SK-N-MC (cell line): ENCODE data around the gene SMURF1.

ENCODE experiments used
- EZH2 ChIP-seq: fragments of 200-600 bp; sonication (generic); IDR thresholded peaks from one replicate; pipeline ENCODE4 v1.6.1; 2017; ENCODE audit warnings: antibody characterized with exemption
- FOXP2 ChIP-seq: optimal IDR thresholded peaks from 2 replicates; pipeline ENCODE3; 2011; ENCODE audit warnings: mild to moderate bottlenecking, moderate library complexity; ENCODE audit not compliant: insufficient read depth; ENCODE audit errors: extremely low read length, control extremely low read depth
- POLR2AphosphoS5 ChIP-seq: IDR thresholded peaks from 2 replicates; pipeline ENCODE4 v1.6.1; 2012; ENCODE audit warnings: mild to moderate bottlenecking, low read depth, low read length, borderline replicate concordance

DNA sequence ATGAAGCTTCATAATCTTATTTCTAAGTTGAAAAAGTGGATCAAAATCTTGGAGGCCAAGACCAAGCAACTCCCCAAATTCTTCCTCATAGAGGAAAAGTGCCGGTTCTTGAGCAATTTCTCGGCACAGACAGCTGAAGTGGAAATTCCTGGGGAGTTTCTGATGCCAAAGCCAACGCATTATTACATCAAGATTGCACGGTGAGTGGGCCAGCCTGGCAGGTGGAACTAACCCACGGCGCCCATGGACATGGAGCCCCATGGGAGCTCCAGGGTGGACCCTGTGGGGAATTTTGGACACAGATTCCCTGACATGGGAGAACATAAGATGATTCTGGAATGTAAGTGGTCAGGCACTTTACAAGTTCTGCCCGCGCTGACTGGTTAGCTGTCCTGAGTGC lies 139.7 kb downstream of the SMURF1 start:
- TF ChIP-seq EZH2 (no peak), POLR2AphosphoS5 (no peak), FOXP2 (no peak)
